HepG2 (cell line): Measurements from ENCODE around the gene KRT2.

ENCODE experiments used
- ATF7 ChIP-seq, 2 experiments: fragments of 450-650 bp in 1 of 2; sonication (generic) in 1 of 2; formaldehyde crosslinking in 1 of 2; IDR thresholded peaks; 2 replicates each; pipeline versions ENCODE4 v1.4.0 to v1.6.1; 2016 to 2020; ENCODE audit warnings: antibody characterized with exemption in 1 of 2, mild to moderate bottlenecking in 1 of 2, missing genetic modification reagents in 1 of 2
- CBX5 ChIP-seq: sonication (generic); formaldehyde crosslinking; IDR thresholded peaks from 2 replicates; pipeline ENCODE4 v1.4.0; 2020; ENCODE audit warnings: missing genetic modification reagents, borderline replicate concordance
- DNMT1 ChIP-seq: sonication (generic); formaldehyde crosslinking; IDR thresholded peaks from 2 replicates; pipeline ENCODE4 v1.5.1; 2020; ENCODE audit warnings: mild to moderate bottlenecking, missing genetic modification reagents
- ETV5 ChIP-seq: IDR thresholded peaks from 2 replicates; pipeline ENCODE4 v1.6.1; 2018; ENCODE audit warnings: missing biosample characterization, missing genetic modification reagents, inconsistent platforms, borderline replicate concordance
- EZH2 ChIP-seq: conservative IDR thresholded peaks from 2 replicates; pipeline ENCODE4 v1.6.1; 2012; ENCODE audit warnings: mild to moderate bottlenecking, low read depth, low read length, moderate library complexity
- FOXP4 ChIP-seq: sonication (generic); formaldehyde crosslinking; IDR thresholded peaks from 2 replicates; pipeline ENCODE4 v1.4.0; 2020; ENCODE audit warnings: missing genetic modification reagents
- HDAC6 ChIP-seq: fragments of 200-600 bp; sonication (generic); IDR thresholded peaks from 2 replicates; pipeline ENCODE4 v1.7.0; 2017; ENCODE audit warnings: mild to moderate bottlenecking, antibody characterized with exemption, low read length, low read depth
- MEIS1 ChIP-seq: sonication (generic); formaldehyde crosslinking; IDR thresholded peaks from 2 replicates; pipeline ENCODE4 v1.9.0; 2021; ENCODE audit warnings: mild to moderate bottlenecking, missing genetic modification reagents, moderate library complexity, borderline replicate concordance
- POLR2AphosphoS5 ChIP-seq: IDR thresholded peaks from 2 replicates; pipeline ENCODE4 v1.6.1; 2012; ENCODE audit warnings: low read depth, low read length
- STAT6 ChIP-seq: sonication (generic); formaldehyde crosslinking; IDR thresholded peaks from 2 replicates; pipeline ENCODE4 v1.4.0; 2020; ENCODE audit warnings: missing genetic modification reagents, mild to moderate bottlenecking, borderline replicate concordance
- U2AF2 ChIP-seq: fragments of 200-400 bp; formaldehyde crosslinking; IDR thresholded peaks from 2 replicates; pipeline ENCODE4 v1.6.1; 2017; ENCODE audit warnings: low read depth, mild to moderate bottlenecking, low read length
- ZNF510 ChIP-seq: sonication (generic); formaldehyde crosslinking; IDR thresholded peaks from 2 replicates; pipeline ENCODE4 v1.4.0; 2020; ENCODE audit warnings: low read depth, mild to moderate bottlenecking, missing genetic modification reagents
- ZNF792 ChIP-seq: IDR thresholded peaks from 2 replicates; pipeline ENCODE4 v1.6.1; 2016

GRCh38 chr12:52637299-52637698 lies 14.7 kb downstream of the KRT2 start:
- TF ChIP-seq U2AF2 (no peak), EZH2 (no peak), ZNF510 (CRISPR knock-in tag) (no peak), MEIS1 (CRISPR knock-in tag) (no peak), HDAC6 (no peak), CBX5 (CRISPR knock-in tag) (no peak), ETV5 (CRISPR knock-in tag) (no peak), ZNF792 (no peak), STAT6 (CRISPR knock-in tag) (no peak), FOXP4 (CRISPR knock-in tag) (no peak), ATF7 (IDR thresholded peaks at IDR 0.05) (no peak), ATF7 (CRISPR knock-in tag; IDR thresholded peaks at IDR 0.05) (no peak), POLR2AphosphoS5 (no peak), DNMT1 (no peak)
